CD4-positive, alpha-beta T cell treated with Interleukin-1 beta for 1 hour (primary cell): ENCODE measurements around the gene UQCRQ.
"Not testable (repeated sequence)": the region's sequence is repeated elsewhere in the genome, so short reads cannot be mapped to it uniquely, and the experiment has no call there.

Experiments used
- DNase-seq, 2 donors: peaks; one replicate each; pipeline ENCODE4 v3.0.0-alpha.2; 2020 to 2022

UQCRQ gene

DNA sequence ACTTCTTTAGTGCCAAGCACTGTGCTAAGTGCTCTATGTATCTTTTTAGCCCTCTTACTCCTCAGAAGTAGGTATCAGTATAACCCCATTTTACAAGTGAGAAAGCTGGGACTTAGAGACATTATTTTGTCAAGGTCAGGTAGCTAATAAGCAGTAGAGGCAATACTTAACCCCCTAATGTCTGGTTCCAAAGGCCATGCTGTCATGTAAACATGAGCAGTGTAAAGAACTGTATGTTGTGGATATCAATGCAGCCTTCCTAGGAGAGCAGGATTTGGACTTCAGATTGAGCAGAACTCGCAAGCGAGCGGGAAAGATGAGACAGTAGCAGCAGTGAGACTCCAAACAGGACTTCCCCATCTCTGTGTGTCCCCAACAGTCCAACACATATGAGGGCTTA is 32.4 kb upstream of the UQCRQ start:
- no peak for DNase-seq

DNA sequence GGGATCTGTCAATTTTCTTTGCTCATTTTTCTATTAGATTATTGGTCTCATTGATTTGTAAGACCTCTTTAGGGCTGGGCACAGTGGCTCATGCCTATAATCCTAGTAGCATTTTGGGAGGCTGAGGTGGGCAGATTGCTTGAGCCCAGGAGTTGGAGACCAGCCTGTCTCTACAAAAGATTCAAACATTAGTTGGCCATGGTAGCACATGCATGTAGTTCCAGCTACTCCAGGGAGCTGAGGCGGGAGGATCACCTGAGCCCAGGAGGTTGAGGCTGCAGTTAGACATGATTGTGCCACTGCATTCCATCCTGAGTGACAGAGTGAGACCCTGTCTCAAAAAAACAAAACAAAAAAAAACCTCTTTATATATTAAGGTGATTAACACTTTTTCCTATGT is 29.6 kb upstream of the UQCRQ start:
- DNase-seq: no peak

DNA sequence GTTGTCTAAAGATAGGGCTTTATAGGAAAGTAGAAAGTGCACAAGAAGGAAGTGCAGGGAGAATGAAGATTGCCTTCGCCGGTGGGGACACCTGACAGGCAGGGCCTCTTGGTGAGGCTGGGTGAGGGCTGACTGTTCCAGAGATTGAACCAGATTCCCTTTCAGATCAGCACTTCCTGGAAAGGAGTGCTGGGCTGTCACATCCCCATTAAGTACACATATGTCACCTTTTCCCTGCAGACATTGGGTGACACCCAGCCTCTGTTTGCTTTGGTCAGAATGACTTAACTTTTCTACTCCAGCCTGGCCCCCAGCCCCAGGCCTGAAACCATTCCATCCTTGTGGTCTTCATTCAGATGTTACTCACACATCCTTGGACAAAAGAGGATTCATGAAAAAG is 28.6 kb upstream of the UQCRQ start:
- DNase-seq: no peak

DNA sequence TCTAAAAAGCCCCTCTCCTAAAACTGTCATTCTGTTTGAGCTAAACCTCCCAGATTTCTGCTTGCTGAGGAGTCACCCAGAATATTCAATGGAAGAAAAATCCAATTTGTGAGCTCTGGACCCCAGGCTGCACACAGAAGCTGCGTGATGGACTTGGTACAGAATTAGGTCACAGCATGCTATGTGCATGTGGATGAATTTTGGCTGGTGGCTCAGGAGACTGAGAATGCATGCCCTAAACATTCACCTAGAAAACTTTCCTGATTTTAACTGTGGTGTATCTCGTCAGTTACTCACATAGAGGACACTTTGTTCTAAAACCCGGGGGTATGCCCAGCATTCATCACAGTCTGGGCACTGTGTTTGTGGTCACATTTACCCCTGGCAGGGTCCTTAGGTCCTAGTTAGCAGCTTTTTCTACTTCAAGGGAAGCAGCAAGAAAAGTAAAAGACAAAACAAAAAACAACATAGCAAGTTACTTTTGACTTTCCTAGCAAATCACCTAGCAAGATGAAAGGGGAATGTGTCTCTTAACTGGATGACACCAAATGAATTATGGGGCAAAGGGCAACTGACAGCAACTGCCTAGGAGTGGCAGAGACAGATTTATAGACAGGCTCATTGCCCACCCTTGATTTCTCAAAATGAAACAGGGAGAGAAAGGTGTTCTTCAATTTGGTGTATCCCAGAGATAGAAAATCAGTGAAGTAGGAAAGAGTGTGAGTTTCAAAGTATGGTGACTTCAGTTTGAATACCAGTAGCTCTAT is 27.7 kb upstream of the UQCRQ start:
- no peak for DNase-seq

DNA sequence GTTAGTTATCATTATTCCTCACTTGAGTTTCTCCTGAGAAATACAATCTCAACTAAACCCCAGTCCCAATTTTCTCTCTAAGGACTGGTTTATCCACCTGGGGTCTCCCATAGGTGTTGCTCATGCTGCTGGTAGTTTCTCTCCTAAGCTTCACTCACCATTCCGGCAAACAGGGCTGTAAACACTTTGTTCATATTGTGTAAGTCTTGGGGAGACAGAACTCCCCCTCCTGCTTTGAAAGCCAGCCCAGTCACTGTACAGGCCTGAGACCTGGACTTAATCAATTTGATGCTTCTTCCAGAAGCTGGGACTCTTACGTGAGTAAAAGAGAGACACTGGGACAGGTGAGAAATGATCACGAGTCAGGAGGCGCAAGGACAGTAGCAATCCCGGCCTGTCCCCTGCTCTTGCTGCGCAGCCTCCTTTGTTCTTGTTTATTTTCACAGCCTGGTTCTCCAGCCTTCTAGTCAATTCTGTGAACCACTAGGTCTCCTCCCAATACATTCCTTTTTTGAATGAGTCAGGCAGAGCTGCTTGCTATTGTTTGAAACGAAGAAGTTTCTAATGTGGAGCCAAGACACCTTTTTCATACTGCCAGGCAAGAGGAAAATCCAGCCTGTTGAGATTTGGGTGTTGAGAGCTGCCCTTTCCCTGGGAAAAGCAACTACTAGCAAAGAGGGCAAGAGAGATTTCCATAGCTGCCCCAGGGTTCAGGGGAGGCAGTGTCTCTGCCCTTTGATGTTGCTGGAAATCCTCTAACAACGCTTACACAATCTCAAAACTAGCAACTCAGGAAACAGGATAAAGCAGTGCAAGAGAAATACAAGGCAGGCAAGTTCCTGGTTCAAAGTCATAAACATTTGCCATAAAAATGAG is 26.8 kb upstream of the UQCRQ start:
- no peak for DNase-seq

DNA sequence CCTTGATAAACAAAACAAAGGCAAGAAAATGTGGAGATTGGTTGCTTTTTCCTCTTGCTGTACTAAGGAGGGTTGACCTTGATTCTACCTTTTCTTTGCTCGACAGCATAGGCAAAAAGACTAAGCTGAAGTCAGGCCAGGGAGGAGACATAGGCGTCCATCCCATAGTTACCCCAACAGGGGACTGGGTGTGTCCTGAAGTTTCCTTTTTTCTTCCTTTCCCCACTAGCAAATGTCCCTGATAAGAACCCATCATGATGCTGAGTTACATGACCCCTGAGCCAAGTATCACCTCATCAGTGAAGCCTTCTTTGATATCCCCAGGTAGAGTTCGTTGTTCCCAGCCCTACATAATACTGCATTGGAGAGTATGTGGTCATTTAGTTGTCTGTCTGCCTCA is 26.1 kb upstream of the UQCRQ start:
- DNase-seq: no peak

DNA sequence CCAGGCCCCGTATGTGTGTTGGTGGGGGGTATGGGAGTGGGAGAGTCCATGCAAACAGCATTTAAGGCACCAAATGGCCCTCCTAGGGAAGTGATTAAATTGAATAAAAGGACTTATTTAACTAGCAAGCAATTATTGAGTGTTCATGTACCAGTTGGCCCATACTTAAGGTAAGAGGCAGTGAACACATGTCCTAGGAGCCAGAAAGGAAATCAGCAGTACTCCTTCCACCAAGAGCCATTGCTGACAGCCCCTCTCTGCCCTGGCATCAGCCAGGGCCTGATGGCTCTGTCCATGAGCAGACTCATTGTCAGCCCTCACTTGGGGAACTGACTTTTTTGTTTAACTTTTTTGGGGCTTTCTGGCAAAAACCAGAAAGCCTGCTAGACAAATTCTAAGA is 25.5 kb upstream of the UQCRQ start:
- no peak for DNase-seq

DNA sequence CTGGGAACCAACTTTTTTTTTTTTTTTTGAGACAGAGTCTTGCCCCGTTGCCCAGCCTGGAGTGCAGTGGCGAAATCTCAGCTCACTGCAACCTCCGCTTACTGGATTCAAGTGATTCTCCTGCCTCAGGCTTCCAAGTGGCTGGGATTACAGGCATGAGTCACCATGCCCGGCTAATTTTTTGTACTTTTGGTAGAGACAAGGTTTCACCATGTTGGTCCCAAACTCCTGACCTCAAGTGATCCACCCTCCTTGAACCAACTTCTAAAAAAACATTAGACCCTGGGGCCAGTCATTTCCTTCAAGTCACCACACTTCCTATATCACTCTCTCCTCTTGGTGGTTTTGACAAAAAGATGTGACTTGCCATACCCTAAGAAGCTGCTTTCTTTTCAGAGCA is 25.1 kb upstream of the UQCRQ start:
- DNase-seq: peak in 1 of 2 donors; percentile 17

DNA sequence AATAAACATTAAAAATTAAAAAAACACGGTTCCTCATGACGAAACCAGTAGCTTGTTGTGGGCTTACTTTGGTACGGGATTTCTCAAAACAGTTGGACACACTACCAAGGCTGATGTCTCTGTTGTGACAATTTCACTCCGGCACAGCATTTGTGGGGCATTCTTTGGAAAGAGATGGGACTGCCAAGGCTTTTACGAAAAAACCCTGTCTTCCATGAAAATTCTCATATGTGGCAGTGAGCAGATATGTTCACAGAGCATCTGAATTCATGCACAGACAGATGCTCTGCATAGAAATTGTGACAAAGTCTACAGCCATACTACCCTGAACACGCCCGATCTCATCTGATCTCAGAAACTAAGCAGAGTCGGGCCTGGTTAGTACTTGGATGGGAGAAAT is 18.2 kb upstream of the UQCRQ start:
- no peak for DNase-seq

DNA sequence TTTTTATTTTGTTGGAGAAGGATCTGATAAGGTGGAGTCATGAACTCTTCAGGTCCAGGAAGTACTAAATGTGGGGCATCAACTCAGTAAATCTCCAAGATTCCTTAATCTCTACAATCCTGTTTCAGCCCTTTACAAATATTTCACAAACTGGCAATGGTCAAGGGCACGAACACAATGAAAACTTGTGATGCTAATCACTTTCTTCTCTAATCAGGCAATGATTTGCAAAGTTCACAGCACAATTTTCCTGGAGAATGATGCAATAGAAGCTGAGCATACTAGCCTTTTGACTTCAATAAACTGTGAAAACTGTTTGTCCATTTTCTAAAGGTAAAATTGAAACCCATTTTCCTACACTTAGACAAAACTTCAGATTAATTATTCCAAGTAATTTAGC is 17.1 kb upstream of the UQCRQ start:
- no peak for DNase-seq

DNA sequence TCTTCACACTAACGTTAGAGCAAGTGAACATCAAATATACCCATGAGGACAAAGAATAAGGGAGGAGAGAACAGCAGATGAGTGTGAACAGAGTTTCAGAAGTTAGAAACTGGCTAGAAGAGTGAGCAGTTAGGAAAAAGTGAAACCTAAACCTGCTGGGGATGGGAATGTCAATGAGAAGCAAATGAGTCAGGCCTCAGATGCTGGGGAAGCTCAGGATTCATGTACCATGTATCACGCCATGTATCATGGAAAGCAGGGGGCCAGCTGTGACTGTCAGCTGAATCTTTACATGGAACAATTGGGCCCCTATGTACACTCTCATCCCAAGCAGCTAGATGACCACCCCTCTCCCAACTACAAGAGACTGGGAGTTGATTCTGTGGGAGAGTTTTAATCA is 16.4 kb upstream of the UQCRQ start:
- DNase-seq: no peak

DNA sequence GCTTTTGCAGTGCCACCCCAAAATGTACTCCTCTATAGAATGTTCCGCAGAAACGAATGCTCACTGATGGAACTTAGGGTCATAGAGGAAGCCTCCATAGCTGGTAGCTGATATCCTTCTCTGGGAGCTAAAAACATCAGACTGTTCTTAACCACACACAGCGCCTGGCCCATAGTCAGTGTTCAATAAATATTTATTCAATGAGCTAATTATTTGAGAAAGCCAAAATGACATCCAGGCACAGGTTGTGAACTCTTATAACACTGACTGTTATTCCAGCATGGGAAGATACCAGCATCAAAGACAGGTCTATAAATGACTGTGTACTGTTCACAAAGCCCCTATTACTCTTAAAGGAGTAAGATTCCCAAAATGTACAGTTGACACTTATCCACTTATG is 13.1 kb upstream of the UQCRQ start:
- DNase-seq: no peak

DNA sequence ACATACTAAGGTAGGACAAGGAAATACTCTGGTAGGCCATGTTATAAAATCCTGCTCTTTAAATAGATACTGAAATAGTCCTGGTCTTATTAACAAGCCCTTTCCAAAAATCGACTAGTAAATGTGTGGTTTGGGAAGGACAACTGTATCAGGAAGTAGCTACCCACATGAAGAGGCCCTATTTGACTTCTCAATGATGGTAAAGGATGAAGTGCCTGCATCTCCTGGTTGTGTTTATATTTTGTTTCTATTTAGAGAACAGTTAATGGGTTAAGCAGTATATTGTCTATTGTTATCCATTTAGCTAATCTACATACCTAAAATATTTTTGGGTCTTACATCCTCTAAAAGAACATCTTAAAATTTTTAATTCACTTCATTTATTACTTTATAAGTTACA is 12.7 kb upstream of the UQCRQ start:
- DNase-seq: no peak

DNA sequence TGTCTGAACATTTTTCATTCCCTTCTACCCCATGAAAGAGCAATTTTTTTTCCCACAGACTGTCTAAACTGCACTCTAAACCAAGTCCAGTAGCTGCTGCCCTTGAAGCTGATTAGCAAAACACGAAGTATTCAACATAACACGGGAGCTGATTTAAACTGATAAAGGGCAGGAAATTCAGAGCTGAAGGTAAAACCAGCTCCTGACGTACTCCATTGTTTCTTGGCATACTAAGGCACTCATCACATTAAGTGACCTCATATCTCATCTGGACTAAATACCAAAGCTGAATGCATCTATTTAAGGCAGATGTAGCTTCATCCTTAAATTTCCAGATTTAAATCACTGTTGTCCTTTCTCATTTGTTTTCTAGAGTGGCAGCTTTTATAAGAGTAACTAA is 12.1 kb upstream of the UQCRQ start:
- no peak for DNase-seq

DNA sequence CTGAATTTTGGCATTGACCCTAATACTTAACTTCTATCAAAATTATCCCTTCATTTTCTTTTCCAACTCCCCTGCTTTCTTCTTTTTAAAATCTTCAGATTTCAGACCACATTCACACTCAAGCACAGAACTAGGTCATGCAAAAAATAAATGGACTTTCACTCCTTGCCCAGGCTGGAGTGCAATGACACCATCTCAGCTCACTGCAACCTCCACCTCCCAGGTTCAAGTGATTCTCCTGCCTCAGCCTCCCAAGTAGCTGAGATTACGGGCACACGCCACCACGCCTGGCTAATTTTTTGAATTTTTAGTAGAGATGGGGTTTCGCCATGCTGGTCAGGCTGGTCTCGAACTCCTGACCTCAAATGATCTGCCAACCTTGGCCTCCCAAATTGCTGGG is 11.4 kb upstream of the UQCRQ start:
- not testable (repeated sequence) for DNase-seq

DNA sequence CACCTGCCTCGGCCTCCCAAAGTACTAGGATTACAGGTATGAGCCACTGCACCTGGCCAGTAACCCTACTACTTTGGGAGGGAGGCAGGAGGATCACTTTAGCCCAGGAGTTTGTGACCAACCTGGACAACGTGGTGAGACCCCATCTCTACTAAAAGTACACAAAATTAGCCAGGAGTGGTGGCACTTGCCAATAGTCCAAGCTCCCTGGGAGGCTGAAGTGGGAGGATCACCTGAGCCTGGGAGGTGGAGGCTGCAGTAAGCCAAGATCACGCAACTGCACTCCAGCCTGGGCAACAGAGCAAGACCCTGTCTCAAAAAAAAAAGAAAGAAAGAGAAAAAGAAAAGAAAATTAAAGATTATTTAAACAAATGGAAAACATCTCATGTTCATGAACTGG is 10.4 kb upstream of the UQCRQ start:
- no peak for DNase-seq

DNA sequence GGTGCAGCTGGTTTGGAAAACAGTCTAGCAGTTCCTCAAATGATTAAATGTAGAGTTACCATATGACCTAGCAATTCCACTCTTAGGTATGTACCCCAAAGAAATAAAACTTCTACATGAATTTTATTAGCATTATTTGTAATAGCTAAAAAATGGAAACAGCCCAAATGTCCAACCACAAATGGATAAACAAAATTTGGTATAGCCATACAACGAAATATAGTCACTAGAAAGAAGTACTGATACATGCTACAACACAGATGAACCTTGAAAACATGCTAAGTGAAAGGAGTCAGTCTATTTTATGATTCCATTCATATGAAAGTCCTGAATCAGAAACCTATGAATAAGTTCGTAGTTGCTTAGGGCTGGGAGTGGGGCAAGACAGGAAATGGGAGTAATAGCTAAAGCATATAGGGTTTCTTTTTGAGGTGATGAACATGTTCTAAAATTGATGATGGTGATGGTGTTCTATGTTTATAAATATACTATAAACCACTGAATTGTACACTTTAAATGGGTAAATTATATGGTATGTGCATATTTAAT is 6.5 kb upstream of the UQCRQ start:
- DNase-seq: no peak

DNA sequence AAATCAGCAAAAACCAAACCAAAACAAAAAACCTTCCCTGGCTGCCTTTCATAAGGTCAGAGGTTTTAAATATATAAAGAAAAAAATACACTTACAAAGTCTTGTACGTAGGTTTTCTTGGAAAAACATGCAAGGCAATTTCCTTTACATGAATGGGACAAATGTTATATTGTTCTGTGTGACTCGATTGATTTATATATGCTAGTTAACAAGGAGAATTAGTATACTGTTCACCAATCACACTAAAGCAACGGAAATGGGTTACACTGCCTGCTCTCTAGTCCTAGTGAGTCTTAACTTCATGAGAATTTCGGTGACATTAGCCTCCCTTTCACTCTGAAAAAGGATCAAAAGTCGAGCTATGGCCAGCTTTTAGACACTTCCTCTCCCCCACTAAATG is 5.7 kb upstream of the UQCRQ start:
- DNase-seq: no peak

DNA sequence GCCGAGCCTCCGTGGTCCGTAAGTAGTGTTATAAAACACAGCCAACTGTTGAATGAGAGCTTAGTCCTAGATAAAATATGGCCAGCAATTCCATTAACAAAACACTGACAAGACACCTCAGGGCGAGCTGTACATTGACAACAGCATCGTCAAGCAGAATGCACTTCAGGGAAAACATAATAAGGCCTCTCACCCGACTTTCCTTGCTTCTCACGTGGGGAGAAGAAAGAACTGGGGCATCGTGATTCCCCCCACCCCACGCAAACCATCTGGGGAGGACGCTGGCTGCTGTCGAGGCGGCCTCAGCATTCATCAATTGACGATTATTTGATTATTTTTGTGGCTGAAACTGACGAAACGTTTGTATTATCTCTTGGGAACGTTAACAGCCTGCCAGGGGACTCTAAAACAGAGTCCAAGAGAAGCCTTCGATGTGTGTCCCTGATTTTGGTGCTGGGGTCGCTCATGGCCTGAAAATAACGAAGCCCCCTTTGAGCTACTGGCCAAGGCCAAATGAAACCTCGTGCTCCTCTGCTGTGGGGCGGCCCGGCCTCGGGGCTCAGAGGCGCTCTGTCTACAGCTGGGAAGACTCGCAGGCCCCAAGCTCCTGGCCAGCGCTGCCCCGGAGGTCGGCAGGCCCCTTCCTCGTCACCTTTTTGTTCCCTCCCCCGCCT is 637 bp upstream of the UQCRQ start:
- peak in 1 of 2 donors; percentile 2 for DNase-seq

DNA sequence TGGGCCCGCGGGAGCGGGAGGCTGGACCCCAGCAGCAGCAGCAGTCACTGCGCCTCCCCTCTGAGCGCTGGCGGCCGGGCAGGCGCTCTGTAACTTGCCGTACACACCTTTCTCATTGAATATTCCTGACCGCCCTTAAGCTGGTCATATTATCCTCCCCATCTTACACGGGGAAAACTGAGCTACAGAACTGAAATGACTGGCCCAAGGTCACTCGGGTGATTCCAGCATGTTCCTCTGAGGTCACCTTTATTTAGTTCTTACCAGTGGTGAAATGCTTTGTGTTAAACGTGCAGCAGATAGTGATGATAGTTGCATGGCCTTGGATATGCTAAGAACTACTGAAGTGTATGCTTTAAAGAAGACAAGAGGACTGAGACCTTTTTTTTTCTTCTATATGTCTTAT is 607 bp downstream of the UQCRQ start:
- no peak for DNase-seq

DNA sequence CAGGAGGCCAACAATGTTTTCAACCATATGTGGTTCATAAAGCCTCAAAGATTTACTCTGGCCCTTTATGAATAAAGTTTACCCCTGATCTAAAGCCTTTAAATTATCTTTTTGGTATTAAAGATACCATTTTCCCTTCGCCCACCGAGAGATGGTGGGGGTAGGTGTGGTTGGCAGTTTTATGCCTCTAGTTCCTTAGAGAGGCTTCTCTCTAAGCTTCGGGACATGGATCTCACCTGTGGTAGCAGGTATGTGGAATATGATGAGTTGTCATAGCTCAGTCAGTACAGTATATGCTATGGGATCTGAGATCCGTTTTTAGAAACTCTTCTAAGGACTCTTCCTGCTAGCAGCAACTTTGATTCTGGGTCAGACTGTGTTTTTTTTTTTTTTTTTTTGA is 2.3 kb downstream of the UQCRQ start:
- no peak for DNase-seq

DNA sequence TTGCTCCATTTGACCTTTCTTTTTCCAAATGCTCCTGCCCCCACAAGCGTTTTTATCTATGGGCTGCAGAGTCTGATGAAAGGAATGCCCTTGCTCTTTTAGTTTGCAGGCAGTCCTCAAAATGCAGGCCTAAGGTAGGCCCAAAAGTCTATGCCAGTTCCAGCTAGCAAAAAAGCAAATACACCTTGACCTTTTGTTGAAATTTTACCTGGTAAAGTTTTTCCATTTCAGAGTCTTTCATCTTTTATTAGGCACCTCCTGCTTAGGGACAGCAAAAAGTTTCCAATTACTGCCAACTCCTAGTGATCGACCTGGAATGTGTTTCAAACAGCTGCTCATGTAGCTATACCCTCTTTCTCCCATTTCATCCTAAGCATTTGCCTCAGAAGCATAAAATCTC is 4.4 kb downstream of the UQCRQ start:
- DNase-seq: no peak

DNA sequence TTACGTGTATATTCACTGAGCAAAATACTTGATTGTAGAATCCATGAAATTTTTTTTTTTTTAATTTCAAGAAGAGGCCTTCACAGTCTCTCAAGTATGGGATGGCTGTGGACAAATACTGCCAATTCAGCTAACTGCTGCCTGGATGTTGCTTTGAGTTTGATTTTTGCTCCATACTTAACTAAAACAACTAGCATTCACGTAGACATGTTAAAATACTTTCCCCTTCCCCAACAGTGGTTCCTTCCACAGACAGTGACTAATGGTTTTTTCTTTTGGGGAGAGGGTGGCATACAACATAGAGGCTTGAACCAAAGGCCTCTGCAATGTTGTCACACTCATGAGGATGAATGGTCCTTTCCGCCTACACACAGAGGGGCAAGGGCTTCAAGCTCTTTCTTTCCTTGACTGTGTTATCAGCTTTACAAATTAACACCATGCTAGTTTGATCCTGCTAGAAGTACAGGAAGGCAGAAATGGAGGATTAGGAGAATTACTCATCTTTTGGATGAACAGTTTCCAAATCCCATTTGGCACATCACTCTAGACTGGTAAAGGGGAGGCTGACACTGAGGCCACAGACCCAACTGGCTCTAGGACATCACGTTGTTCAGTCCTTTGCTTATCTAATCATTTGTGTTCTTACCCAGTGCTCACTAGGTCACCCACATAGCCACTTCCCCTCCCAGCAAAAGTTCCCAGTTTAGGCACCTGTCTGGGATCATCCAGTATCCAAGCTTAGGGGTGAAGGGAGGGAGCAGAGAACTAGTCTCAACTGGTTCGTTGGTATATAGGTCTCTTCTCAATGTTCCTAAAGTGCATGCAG is 5.2 kb downstream of the UQCRQ start:
- no peak for DNase-seq
